ENCODE data around the gene SUMO2. TPM values are rescaled to one million over a fixed set of nuclear protein-coding genes. Genes with fewer than 3 reads are reported as not detected.

The SUMO2 gene
- total and polyA plus RNA-seq, 9 of the 15 experiments (the other 6 are each of a cell fraction or from before 2014, with no cell fraction given): 157 to 733 (median 419) TPM

DNA sequence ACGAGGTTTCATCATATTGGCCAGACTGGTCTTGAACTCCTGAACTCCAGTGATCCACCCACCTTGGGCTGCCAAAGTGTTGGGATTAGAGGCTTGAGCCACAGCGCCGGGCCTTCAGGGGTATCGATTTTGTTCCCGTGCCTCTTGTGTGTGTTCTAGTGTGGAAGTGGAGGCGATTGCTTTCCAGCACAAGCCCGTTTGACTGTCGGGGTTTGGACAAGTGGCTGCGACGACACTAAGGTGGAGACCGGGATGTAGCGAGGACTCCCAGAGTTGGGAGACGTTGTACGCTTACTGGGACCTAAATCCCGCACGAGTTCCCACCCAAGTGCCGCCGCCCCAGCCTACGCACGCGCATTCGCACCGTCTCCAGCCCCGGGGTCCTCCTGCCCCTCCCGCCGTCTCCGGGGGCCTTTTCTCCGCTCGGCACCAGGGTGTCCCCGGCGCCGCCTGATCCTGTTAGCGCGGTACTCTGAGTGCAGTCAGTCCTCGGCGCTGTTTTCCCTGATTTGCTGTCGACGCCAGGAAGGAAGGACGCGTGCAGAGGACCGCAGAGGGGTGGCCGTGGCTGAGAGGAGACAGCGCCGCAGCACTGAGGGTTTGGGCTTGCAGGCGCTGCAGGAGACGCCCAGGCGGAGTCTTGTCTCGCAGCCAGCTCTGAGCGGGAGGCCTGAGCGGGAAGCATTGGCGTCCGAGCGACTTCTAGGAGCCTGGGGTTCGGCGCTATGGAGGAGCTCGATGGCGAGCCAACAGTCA lies 22.5 kb upstream of the SUMO2 start, which contains the start of gene NUP85 (continued):
- no peak for TF ChIP-seq BDP1 (IDR thresholded peaks at IDR 0.05; ENCODE audit: insufficient read depth, insufficient read length)
- TF ChIP-seq ADNP (tag; IDR thresholded peaks at IDR 0.05): no peak
- no peak for TF ChIP-seq SRSF9 (IDR thresholded peaks at IDR 0.05; ENCODE audit: borderline replicate concordance, low read depth, low read length)
- TF ChIP-seq, protein P1, sequence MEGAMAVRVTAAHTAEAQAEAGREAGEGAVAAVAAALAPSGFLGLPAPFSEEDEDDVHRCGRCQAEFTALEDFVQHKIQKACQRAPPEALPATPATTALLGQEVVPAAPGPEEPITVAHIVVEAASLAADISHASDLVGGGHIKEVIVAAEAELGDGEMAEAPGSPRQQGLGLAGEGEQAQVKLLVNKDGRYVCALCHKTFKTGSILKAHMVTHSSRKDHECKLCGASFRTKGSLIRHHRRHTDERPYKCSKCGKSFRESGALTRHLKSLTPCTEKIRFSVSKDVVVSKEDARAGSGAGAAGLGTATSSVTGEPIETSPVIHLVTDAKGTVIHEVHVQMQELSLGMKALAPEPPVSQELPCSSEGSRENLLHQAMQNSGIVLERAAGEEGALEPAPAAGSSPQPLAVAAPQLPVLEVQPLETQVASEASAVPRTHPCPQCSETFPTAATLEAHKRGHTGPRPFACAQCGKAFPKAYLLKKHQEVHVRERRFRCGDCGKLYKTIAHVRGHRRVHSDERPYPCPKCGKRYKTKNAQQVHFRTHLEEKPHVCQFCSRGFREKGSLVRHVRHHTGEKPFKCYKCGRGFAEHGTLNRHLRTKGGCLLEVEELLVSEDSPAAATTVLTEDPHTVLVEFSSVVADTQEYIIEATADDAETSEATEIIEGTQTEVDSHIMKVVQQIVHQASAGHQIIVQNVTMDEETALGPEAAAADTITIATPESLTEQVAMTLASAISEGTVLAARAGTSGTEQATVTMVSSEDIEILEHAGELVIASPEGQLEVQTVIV (CRISPR knock-in tag; IDR thresholded peaks at IDR 0.05; ENCODE audit: borderline replicate concordance): no peak
- no peak for TF ChIP-seq HDAC8 (tag; IDR thresholded peaks at IDR 0.05)
- no peak for TF ChIP-seq ZNF395 (CRISPR knock-in tag; IDR thresholded peaks at IDR 0.05)
- no peak for TF ChIP-seq GATAD2B (IDR thresholded peaks at IDR 0.05; ENCODE audit: borderline replicate concordance)
- TF ChIP-seq NFIC (IDR thresholded peaks at IDR 0.05): peak; percentile 92
- no peak for TF ChIP-seq DDX20 (tag; IDR thresholded peaks at IDR 0.05; ENCODE audit: low read depth)
- peak; percentile 69; the same call in 1 of the 2 replicates for TF ChIP-seq POLR2AphosphoS2 (IDR thresholded peaks at IDR 0.05; ENCODE audit: low read length)
- TF ChIP-seq MAFG (tag; conservative IDR thresholded peaks at IDR 0.05): no peak
- peak; percentile 78 to 88; a peak in 3 of 4 replicates for TF ChIP-seq MNT (conservative IDR thresholded peaks at IDR 0.05)
- no peak for TF ChIP-seq BRD4 (IDR thresholded peaks at IDR 0.05)
- TF ChIP-seq, protein P2, sequence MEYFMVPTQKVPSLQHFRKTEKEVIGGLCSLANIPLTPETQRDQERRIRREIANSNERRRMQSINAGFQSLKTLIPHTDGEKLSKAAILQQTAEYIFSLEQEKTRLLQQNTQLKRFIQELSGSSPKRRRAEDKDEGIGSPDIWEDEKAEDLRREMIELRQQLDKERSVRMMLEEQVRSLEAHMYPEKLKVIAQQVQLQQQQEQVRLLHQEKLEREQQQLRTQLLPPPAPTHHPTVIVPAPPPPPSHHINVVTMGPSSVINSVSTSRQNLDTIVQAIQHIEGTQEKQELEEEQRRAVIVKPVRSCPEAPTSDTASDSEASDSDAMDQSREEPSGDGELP (CRISPR knock-in tag; IDR thresholded peaks at IDR 0.05; ENCODE audit: borderline replicate concordance): peak; percentile 81; the same call in 1 of the 2 replicates
- TF ChIP-seq RHOXF2B (CRISPR knock-in tag; conservative IDR thresholded peaks at IDR 0.05): no peak
- TF ChIP-seq ZNF518B (CRISPR knock-in tag; IDR thresholded peaks at IDR 0.05): no peak
- TF ChIP-seq RAD51 (IDR thresholded peaks at IDR 0.05; ENCODE audit: borderline replicate concordance, low read depth): no peak
- TF ChIP-seq ZNF124 (CRISPR knock-in tag; IDR thresholded peaks at IDR 0.05): no peak

All from K562 (cell line).